Progenitor cell of endocrine pancreas (in vitro differentiated cells): ENCODE measurements around the gene ZFAND3. TPM values are rescaled to one million over a fixed set of nuclear protein-coding genes. Genes with fewer than 3 reads are reported as not detected.
A peak's percentile ranks its signal among the peaks of the same experiment; 100 is the strongest.

Source experiments
- DNase-seq: peaks from one replicate; pipeline ENCODE4 v3.0.0; 2021; ENCODE audit warnings: low spot score; ENCODE audit not compliant: unreplicated experiment
- H3K27ac Mint-ChIP-seq: 2 replicates; pipeline ENCODE4 v1.8.0; 2021; ENCODE audit warnings: mild to moderate bottlenecking, moderate library complexity, mixed read lengths
- H3K27me3 Mint-ChIP-seq: 2 replicates; pipeline ENCODE4 v1.8.0; 2021; ENCODE audit warnings: mixed read lengths
- H3K36me3 Mint-ChIP-seq: 2 replicates; pipeline ENCODE4 v1.8.0; 2022; ENCODE audit warnings: mixed read lengths; ENCODE audit not compliant: insufficient read depth
- H3K4me1 Mint-ChIP-seq: 2 replicates; pipeline ENCODE4 v1.8.0; 2021; ENCODE audit warnings: low read depth, mixed read lengths
- H3K4me3 Mint-ChIP-seq: 2 replicates; pipeline ENCODE4 v1.8.0; 2021; ENCODE audit warnings: low read depth, mild to moderate bottlenecking, moderate library complexity, mixed read lengths
- H3K9me3 Mint-ChIP-seq: 2 replicates; pipeline ENCODE4 v1.8.0; 2021; ENCODE audit warnings: low read depth, mixed read lengths
- total RNA-seq: library from RNA; stranded (reverse); gene quantifications from 2 replicates; pipeline ENCODE4 v1.2.1, GENCODE V29; 2021
- TF ChIP-seq, protein P1 (sequence below): fragments of 200-600 bp; sonication (generic); IDR thresholded peaks from one replicate; pipeline ENCODE4 v1.5.0; 2021; ENCODE audit warnings: antibody characterized with exemption, mild to moderate bottlenecking; ENCODE audit not compliant: unreplicated experiment

The ZFAND3 gene
- total RNA-seq, 1 donor from 2014 or later, result 102 TPM

DNA sequence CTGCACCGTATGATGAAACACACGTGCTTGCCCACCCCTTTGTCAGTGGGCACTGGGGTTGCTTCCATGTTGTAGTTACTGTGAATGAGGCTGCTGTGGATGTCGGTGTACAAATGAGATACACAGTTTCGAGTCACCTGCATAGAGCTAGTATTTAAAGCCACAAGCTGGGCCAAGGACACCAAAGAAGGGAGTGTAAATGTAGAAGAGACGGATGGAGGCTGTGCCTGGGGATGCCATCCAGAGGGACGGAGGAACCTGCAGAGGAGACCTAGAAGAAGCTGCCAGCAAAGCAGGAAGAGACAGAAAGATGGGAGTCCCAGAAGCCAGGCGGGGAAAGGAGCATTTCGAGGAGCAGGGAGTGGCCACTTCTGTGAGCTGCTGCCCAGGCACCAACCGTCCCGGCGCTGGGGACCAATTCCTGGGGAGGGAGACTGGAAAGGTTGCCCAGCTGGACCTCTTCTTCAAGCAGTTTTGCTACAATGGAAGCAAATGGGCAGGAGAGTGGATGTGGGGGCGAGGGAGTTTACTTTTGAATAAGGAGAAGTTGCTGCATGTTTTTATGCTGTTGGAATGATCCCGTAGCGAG is 339.3 kb downstream of the ZFAND3 start:
- Mint-ChIP-seq H3K27ac (peak overlapping the region; percentile 81), H3K4me1 (no peaks in the 10 kb centered on the region), H3K9me3 (peaks cover 3% of the 10 kb centered on the region), H3K27me3 (no peaks in the 10 kb centered on the region), H3K36me3 (peaks cover 20% of the 10 kb centered on the region), H3K4me3 (no peak overlapping the region)
- TF ChIP-seq, protein P1, sequence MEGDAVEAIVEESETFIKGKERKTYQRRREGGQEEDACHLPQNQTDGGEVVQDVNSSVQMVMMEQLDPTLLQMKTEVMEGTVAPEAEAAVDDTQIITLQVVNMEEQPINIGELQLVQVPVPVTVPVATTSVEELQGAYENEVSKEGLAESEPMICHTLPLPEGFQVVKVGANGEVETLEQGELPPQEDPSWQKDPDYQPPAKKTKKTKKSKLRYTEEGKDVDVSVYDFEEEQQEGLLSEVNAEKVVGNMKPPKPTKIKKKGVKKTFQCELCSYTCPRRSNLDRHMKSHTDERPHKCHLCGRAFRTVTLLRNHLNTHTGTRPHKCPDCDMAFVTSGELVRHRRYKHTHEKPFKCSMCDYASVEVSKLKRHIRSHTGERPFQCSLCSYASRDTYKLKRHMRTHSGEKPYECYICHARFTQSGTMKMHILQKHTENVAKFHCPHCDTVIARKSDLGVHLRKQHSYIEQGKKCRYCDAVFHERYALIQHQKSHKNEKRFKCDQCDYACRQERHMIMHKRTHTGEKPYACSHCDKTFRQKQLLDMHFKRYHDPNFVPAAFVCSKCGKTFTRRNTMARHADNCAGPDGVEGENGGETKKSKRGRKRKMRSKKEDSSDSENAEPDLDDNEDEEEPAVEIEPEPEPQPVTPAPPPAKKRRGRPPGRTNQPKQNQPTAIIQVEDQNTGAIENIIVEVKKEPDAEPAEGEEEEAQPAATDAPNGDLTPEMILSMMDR, result no peak
- DNase-seq, result no peak

DNA sequence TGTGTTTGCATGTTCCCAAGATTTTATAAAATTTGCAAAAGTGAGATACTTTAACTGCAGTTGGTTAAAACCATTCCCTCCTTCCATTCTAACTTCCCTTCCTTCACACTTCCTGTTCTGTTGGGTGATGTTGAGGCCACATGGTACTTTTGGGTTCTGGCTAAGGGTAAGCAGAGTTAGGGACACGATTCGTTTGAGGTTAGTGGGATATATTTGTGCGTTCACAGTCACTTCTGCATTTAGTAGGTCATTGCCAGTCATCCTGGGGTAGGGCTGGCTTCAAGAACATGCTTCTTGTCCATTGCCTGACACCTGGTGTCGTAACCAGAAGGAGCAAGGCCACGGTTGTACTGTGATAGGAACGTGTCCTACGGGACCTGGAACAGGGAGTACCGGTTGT is 340.1 kb downstream of the ZFAND3 start:
- H3K36me3 Mint-ChIP-seq, result peaks cover 20% of the 10 kb centered on the region
- no peaks in the 10 kb centered on the region for H3K27me3 Mint-ChIP-seq
- H3K4me1 Mint-ChIP-seq, result no peaks in the 10 kb centered on the region
- DNase-seq, result no peak
- TF ChIP-seq, protein P1, result no peak
- H3K27ac Mint-ChIP-seq, result no peak overlapping the region
- peaks cover 3% of the 10 kb centered on the region for H3K9me3 Mint-ChIP-seq
- H3K4me3 Mint-ChIP-seq, result no peak overlapping the region

DNA sequence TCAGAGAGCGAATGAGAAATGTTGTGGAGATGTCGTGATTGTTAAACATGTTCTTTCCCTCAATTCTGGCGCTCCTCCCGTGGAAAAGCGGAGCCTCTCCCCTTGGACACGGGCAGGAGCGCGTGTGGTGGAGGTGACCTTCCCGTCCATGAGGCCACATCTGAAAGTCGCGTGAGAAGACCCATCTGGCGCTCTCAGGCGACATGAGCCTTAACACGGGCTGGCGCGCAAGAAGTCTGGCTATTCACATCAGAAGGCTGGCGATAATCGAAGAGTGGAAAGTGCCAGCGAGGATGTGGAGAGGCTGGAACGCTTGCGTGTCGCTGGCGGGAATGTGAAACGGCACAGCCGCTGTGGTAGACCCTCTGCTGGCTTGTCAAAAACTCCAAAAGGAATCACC is 341.3 kb downstream of the ZFAND3 start:
- no peak overlapping the region for H3K4me3 Mint-ChIP-seq
- H3K27me3 Mint-ChIP-seq, result no peaks in the 10 kb centered on the region
- TF ChIP-seq, protein P1, result no peak

DNA sequence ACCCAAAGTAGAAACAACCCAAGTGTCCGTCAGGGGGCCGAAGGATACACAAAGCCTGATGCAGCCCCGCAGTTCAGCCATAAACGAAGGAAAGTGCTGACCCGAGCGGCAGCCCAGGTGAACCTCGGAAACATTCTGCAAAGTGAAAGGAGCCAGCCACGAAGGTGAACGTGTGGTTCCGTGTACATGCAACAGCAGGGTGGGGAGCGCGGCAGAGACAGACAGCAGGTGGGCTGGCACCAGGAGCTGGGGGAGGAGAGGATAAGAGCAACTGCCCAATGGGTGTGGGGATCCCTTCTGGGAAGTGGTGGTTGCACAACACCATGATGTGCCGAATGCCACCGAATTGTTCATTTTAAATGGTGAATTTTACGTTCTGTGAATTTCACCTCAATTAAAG is 341.8 kb downstream of the ZFAND3 start:
- TF ChIP-seq, protein P1, result no peak
- no peak for DNase-seq
- peaks cover 20% of the 10 kb centered on the region for H3K36me3 Mint-ChIP-seq
- no peaks in the 10 kb centered on the region for H3K27me3 Mint-ChIP-seq
- H3K4me1 Mint-ChIP-seq, result no peaks in the 10 kb centered on the region
- H3K9me3 Mint-ChIP-seq, result peaks cover 3% of the 10 kb centered on the region
- no peak overlapping the region for H3K4me3 Mint-ChIP-seq
- no peak overlapping the region for H3K27ac Mint-ChIP-seq

More for the DNA sequence above, 341.3 kb downstream of the ZFAND3 start:
- H3K4me1 Mint-ChIP-seq, result no peaks in the 10 kb centered on the region
- H3K9me3 Mint-ChIP-seq, result peaks cover 3% of the 10 kb centered on the region
- no peak for DNase-seq
- peaks cover 20% of the 10 kb centered on the region for H3K36me3 Mint-ChIP-seq
- H3K27ac Mint-ChIP-seq, result no peak overlapping the region

DNA sequence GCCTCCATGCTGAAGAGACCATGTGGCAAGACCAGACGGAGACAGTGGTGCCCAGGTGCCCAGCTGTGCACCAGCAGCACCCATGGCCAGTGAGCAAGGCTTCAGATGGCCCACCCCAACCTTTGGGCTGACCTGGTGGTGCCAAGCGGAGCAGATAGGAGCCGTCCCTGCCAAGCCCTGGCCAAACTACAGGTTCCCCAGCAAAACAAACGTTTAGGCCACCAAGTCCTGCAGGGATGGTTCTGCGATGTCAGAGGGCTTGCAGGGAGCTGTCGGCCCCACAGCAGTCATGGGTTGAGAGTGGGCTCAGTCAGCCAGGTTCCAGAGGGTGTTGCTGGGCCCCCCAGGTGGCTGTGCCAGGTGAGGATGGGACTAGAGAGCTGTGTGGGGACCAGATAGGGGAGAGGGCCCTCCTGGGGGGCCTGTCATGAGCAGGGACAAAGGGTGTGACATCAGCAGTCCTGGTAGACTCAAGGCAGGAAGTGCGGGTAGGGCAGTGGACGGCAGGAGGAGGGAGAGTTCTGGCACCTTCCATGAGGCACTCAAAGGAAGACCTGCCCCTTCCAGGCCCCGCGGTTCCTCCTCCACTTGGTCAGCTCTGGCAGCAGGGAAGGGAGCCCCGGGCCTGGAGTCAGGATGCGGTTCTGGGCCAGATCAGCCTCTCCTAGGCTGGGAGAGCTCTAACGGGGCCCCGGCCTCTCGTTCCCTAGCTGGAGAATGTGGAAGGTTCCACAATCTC is 342.4 kb downstream of the ZFAND3 start:
- H3K27ac Mint-ChIP-seq, result peak overlapping the region; percentile 83
- H3K4me1 Mint-ChIP-seq, result no peaks in the 10 kb centered on the region
- TF ChIP-seq, protein P1, result no peak

More for the DNA sequence above, 342.4 kb downstream of the ZFAND3 start:
- peaks cover 20% of the 10 kb centered on the region for H3K36me3 Mint-ChIP-seq
- no peak overlapping the region for H3K4me3 Mint-ChIP-seq
- peaks cover 3% of the 10 kb centered on the region for H3K9me3 Mint-ChIP-seq
- H3K27me3 Mint-ChIP-seq, result no peaks in the 10 kb centered on the region
- no peak for DNase-seq
